Suprapubic skin (tissue), 3 donors: ENCODE data around the gene RAB27B.

Source experiments
- POLR2A ChIP-seq, 2 donors: fragments of 450-650 bp; IDR thresholded peaks; one replicate each; pipeline ENCODE4 v1.6.1; 2017; ENCODE audit warnings: antibody characterized with exemption in 2 of 2, mild to moderate bottlenecking in 2 of 2, moderate library complexity in 2 of 2
- TF ChIP-seq, protein P1 (sequence below), 2 donors: fragments of 200-600 bp in 1 of 2; fragments of 450-650 bp in 1 of 2; sonication (generic) in 1 of 2; IDR thresholded peaks; one replicate each; pipeline ENCODE4 v1.5.1; 2016 to 2019; ENCODE audit warnings: antibody characterized with exemption in 2 of 2, mild to moderate bottlenecking in 1 of 2, moderate library complexity in 1 of 2

DNA sequence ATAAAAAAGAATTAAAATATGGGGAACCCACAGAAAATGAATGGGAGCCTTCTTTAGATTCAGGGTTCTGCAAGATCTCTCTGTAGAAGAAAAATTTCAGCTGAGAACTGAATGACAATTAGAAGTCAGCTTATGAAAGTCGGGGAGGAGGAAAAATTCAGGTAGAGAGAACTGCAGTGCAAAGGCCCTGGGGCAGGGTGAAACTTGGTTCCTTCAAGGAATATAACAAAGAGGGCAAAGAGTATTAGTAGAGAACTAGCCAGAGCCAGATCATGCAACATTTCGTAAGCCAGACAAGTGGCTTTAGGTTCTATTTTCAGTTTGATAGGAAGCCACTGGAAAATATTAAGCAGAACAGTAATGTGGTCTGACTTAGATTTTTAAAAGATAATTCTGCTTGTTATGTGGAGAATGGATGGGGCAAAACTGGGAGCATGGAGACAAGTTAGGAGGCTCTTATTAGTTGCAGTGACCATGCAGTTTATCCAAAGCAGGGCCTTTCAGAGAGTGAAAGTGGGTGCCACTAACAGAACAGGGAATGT is 27.9 kb downstream of the RAB27B start:
- TF ChIP-seq, protein P1, sequence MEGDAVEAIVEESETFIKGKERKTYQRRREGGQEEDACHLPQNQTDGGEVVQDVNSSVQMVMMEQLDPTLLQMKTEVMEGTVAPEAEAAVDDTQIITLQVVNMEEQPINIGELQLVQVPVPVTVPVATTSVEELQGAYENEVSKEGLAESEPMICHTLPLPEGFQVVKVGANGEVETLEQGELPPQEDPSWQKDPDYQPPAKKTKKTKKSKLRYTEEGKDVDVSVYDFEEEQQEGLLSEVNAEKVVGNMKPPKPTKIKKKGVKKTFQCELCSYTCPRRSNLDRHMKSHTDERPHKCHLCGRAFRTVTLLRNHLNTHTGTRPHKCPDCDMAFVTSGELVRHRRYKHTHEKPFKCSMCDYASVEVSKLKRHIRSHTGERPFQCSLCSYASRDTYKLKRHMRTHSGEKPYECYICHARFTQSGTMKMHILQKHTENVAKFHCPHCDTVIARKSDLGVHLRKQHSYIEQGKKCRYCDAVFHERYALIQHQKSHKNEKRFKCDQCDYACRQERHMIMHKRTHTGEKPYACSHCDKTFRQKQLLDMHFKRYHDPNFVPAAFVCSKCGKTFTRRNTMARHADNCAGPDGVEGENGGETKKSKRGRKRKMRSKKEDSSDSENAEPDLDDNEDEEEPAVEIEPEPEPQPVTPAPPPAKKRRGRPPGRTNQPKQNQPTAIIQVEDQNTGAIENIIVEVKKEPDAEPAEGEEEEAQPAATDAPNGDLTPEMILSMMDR (IDR thresholded peaks at IDR 0.05), result no peak
- TF ChIP-seq POLR2A (IDR thresholded peaks at IDR 0.05), result no peak
